ENCODE measurements around the gene NIF3L1. TPM values are rescaled to one million over a fixed set of nuclear protein-coding genes. Genes with fewer than 3 reads are reported as not detected.

The NIF3L1 gene
- total and polyA plus RNA-seq, 2 of the 13 experiments (the other 11 are each of a cell fraction or from before 2014, with no cell fraction given) = 67.9 to 75.2 TPM

DNA sequence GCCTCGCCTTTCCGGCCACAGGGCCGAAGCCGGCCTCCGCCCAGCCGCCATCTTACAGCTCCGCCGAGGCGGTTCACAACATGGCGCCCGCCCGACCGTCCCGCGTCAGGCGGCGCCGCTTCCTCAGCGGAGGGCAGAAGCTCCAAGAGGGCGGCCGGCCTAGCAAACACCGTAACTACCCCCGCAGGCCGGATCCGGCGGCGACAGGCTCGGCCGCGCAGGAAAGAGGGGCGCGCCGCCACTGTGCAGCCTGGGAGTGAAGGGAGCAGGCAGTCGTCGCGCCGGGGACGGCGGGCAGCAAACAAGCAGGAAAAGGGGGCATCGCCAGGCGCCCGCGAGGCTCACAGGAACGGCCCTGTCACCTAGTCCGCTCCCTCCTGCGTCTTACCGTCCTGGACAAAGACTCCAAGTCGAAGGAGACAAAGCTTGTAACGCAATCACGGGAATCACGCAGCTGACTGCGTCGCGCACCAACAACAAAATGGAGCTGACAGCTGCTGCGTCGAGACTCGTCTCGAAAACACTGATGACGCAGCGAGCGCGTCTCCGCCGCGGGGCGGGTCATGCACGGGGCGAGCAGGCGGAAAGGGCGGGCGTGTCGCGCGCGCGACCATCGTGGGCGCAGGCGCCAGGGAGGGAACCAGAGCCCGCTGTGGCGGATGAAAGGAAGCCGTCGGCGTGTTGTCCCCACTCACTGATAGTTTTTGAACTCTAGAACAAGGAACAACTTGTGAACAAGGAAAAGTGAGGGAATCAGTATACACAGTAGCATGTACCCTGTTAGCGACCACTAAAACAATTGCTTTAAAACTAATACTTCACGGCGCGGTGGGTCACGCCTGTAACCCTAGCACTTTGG, 24.8 kb upstream of the NIF3L1 start, which contains the start of gene CLK1 (continued):
- TF ChIP-seq BRF2 (CRISPR knock-in tag; IDR thresholded peaks at IDR 0.05) = peak; percentile 90; the same call in 1 of the 2 replicates
- TF ChIP-seq HOXD1 (CRISPR knock-in tag; IDR thresholded peaks at IDR 0.05) = peak; percentile 95
- TF ChIP-seq DR1 (CRISPR knock-in tag; IDR thresholded peaks at IDR 0.05) = peak; percentile 96
- peak; percentile 98 for TF ChIP-seq ZNF709 (CRISPR knock-in tag; IDR thresholded peaks at IDR 0.05)
- no peak for TF ChIP-seq ZNF484 (CRISPR knock-in tag; IDR thresholded peaks at IDR 0.05; ENCODE audit: borderline replicate concordance, low read depth)
- peak; percentile 57 for TF ChIP-seq KDM4B (CRISPR knock-in tag; IDR thresholded peaks at IDR 0.05)
- TF ChIP-seq ZBTB8A (CRISPR knock-in tag; IDR thresholded peaks at IDR 0.05; ENCODE audit: borderline replicate concordance, low read depth) = peak; percentile 92; the same call in 1 of the 2 replicates
- peak; percentile 86; the same call in 1 of the 2 replicates for TF ChIP-seq SIN3A (IDR thresholded peaks at IDR 0.05; ENCODE audit: borderline replicate concordance, low read depth, low read length)
- peak; percentile 54 for TF ChIP-seq SP2 (CRISPR knock-in tag; IDR thresholded peaks at IDR 0.05)
- TF ChIP-seq NFE2L2 (IDR thresholded peaks at IDR 0.05; ENCODE audit: low read length) = no peak
- TF ChIP-seq, protein P1, sequence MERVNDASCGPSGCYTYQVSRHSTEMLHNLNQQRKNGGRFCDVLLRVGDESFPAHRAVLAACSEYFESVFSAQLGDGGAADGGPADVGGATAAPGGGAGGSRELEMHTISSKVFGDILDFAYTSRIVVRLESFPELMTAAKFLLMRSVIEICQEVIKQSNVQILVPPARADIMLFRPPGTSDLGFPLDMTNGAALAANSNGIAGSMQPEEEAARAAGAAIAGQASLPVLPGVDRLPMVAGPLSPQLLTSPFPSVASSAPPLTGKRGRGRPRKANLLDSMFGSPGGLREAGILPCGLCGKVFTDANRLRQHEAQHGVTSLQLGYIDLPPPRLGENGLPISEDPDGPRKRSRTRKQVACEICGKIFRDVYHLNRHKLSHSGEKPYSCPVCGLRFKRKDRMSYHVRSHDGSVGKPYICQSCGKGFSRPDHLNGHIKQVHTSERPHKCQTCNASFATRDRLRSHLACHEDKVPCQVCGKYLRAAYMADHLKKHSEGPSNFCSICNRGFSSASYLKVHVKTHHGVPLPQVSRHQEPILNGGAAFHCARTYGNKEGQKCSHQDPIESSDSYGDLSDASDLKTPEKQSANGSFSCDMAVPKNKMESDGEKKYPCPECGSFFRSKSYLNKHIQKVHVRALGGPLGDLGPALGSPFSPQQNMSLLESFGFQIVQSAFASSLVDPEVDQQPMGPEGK (CRISPR knock-in tag; IDR thresholded peaks at IDR 0.05) = peak; percentile 83
- peak; percentile 95 for TF ChIP-seq GLI4 (CRISPR knock-in tag; IDR thresholded peaks at IDR 0.05; ENCODE audit: borderline replicate concordance)
- TF ChIP-seq ZFP90 (CRISPR knock-in tag; IDR thresholded peaks at IDR 0.05; ENCODE audit: borderline replicate concordance) = peak; percentile 99
- peak; percentile 94 for TF ChIP-seq MYPOP (CRISPR knock-in tag; IDR thresholded peaks at IDR 0.05)
- 0 out of 2 replicates have a peak, but pooled peaks have one; percentile 51 for TF ChIP-seq MTA3 (CRISPR knock-in tag; IDR thresholded peaks at IDR 0.05)
- TF ChIP-seq, protein P2, sequence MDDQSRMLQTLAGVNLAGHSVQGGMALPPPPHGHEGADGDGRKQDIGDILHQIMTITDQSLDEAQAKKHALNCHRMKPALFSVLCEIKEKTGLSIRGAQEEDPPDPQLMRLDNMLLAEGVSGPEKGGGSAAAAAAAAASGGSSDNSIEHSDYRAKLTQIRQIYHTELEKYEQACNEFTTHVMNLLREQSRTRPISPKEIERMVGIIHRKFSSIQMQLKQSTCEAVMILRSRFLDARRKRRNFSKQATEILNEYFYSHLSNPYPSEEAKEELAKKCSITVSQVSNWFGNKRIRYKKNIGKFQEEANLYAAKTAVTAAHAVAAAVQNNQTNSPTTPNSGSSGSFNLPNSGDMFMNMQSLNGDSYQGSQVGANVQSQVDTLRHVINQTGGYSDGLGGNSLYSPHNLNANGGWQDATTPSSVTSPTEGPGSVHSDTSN (CRISPR knock-in tag; IDR thresholded peaks at IDR 0.05; ENCODE audit: borderline replicate concordance) = 0 out of 2 replicates have a peak, but pooled peaks have one; percentile 64
- no peak for TF ChIP-seq PTBP1 (IDR thresholded peaks at IDR 0.05; ENCODE audit: low read depth, low read length, poor library complexity, severe bottlenecking)
- peak; percentile 77; the same call in 1 of the 2 replicates for TF ChIP-seq ZNF570 (CRISPR knock-in tag; IDR thresholded peaks at IDR 0.05; ENCODE audit: borderline replicate concordance)
- TF ChIP-seq, protein P3, sequence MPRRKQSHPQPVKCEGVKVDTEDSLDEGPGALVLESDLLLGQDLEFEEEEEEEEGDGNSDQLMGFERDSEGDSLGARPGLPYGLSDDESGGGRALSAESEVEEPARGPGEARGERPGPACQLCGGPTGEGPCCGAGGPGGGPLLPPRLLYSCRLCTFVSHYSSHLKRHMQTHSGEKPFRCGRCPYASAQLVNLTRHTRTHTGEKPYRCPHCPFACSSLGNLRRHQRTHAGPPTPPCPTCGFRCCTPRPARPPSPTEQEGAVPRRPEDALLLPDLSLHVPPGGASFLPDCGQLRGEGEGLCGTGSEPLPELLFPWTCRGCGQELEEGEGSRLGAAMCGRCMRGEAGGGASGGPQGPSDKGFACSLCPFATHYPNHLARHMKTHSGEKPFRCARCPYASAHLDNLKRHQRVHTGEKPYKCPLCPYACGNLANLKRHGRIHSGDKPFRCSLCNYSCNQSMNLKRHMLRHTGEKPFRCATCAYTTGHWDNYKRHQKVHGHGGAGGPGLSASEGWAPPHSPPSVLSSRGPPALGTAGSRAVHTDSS (CRISPR knock-in tag; conservative IDR thresholded peaks at IDR 0.05) = peak; percentile 70; the same call in 1 of the 2 replicates
- TF ChIP-seq ISX (CRISPR knock-in tag; conservative IDR thresholded peaks at IDR 0.05) = peak; percentile 96
- peak; percentile 96 for TF ChIP-seq YEATS2 (CRISPR knock-in tag; IDR thresholded peaks at IDR 0.05; ENCODE audit: borderline replicate concordance)
- no peak; the same call in 1 of the 2 replicates for TF ChIP-seq ZFP41 (CRISPR knock-in tag; IDR thresholded peaks at IDR 0.05; ENCODE audit: borderline replicate concordance)
